ENCODE data around the gene SYVN1.

DNA sequence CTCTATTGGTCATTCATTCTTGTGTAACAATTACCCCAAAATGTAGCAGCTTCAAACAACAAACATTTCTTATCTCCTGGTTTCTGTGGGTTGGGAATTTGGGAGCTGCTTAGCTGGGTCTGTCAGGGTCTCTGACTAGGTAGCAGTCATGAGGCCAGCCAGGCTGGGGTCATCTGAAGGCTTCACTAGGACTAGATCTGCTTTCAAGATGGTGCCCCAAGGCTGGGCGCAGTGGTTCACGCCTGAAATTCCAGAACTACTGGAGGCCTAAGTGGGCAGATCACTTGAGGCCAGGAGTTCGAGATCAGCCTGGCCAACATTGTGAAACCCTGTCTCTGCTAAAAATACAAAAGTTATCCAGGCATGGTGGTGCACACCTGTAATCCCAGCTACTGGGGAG lies 22.6 kb upstream of the SYVN1 start:
- TF ChIP-seq CTCF (IDR thresholded peaks at IDR 0.05) (no peak), POLR2AphosphoS5 (IDR thresholded peaks at IDR 0.05) (no peak), POLR2A (IDR thresholded peaks at IDR 0.05) (no peak)
